T-helper 9 cell (primary cell): ENCODE results near the gene GABRG2.
"Not testable (repeated sequence)": the region's sequence is repeated elsewhere in the genome, so short reads cannot be mapped to it uniquely, and the experiment has no call there.

Source experiments
- DNase-seq: peaks from one replicate; pipeline ENCODE4 v3.0.0-alpha.2; 2020
- total RNA-seq, 2 donors: gene quantifications; one replicate each; lab custom pipeline; 2026; lab: John Stamatoyannopoulos, UW

Gene GABRG2
- total RNA-seq, result 0 to 0.28 reads per million in 2 donors

- DNase-seq, result no peak
These were observed at the start of gene GABRG2 for GRCh38 chr5:162067655-162068411. GABRG2 (plus strand) TSS chr5:162067773; CDS start chr5:162068000, 227 bp downstream.

DNA sequence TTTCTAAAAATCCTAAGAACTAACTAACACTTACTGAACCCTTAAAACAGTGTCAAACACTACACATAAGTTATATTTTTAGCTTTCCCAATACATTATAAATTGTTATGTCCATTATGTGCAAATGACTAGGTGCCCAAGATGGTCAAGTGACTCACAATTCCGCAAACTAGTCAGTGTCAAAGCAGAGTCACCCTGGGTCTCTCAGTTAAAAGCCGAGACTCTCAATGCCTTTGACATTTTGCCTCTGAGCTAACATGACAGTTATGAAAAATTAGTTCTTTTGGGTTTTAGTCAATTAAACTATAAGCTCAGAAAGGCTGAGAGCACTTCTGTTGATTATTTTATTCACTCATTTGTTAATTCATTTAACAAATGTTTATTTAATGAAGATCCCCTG lies 42.3 kb upstream of the GABRG2 start:
- no peak for DNase-seq

DNA sequence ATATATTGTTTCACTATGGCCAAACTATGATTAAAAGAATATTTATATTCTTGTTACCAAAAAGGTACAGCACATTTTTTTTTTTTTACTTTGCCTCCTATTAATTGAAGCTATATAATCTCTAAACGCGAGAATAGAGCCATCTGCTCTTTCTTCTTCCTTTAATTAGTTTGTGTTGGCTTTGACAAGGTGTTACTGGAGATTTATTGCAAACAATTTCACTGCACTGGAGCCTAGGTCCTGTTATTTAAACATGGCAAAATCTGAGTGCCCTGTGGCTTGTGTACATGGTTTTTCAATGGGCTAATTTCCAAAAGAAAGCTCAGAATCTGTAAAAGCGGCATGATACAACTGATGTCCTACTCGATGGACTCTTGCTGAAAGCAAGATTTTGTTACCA lies 40.8 kb upstream of the GABRG2 start:
- DNase-seq, result no peak

- no peak for DNase-seq
These were observed 30.1 kb upstream of the GABRG2 start for GRCh38 chr5:162037431-162037830.

- no peak for DNase-seq
These were observed 20.3 kb upstream of the GABRG2 start for GRCh38 chr5:162047279-162047678.

GRCh38 chr5:162052676-162053075 lies 14.9 kb upstream of the GABRG2 start:
- DNase-seq, result no peak

DNA sequence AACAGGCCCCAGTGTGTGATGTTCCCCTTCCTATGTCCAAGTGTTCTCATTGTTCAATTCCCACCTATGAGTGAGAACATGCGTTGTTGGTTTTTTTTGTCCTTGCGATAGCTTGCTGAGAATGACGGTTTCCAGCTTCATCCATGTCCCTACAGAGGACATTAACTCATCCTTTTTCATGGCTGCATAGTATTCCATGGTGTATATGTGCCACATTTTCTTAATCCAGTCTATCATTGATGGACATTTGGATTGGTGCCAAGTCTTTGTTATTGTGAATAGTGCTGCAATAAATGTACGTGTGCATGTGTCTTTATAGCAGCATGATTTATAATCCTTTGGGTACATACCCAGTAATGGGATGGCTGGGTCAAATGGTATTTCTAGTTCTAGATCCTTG lies 12.5 kb upstream of the GABRG2 start:
- DNase-seq, result not testable (repeated sequence)

DNA sequence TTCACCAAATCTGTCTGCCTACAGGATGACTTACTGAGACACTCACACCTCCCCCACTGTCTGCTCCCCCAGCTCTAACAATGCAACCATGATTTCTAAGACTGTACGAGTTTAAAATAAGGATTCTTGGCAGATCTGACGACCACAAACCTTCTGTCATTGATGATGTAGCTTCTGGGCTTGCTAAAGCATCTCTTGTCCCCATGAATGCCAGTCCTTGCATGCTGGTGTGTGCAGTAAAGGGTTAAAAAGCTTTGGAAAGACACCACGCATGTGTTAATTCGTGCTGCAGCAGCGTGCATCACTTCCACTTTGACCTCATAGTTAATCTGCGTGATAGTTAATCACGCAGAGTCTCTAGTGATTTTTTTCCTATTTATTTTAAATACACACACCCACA lies 411 bp upstream of the GABRG2 start:
- no peak for DNase-seq

DNA sequence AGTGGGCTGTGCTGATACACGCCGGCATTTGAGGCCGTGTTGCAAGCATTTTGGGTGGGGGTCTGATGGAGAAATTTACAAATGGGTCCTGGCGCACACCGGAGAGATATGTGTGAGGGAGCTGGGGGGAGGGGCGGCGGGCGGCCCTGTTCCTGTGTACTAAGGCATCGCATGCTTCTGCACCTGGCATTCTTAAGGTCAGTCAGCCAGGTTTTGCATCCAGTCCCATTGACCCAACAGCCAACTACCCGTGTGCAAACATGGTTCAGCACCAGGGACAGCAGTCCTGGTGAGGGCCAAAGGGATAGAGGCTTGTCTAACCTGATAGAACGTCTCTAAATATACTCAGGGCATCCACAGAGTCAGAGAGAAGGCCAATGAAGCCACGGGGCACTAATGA lies 839 bp downstream of the GABRG2 start:
- no peak for DNase-seq

DNA sequence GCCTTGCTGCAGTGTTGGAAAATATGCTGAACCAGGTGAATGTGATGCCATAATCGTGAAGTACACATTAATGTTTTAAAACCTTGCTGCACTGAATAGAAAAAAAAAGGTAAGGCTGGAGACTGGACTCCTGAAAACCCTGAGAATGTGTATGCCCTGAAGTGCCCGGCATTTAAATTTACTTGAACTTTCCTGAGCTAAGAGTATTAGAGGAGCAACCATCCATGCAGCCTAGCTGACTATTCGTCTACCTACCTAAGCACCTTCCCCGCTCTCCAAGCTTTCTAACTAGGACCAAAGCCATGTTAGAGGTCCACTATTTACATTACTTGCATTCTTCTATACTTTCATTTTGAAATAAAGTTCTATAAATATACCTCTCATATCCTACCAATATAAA lies 1.4 kb downstream of the GABRG2 start:
- DNase-seq, result no peak

GRCh38 chr5:162078805-162079204 lies 11.2 kb downstream of the GABRG2 start:
- DNase-seq, result no peak

GRCh38 chr5:162091336-162091735 lies 23.8 kb downstream of the GABRG2 start:
- DNase-seq, result no peak

GRCh38 chr5:162096448-162096847 lies 28.9 kb downstream of the GABRG2 start:
- DNase-seq, result no peak

GRCh38 chr5:162107591-162107990 lies 40.0 kb downstream of the GABRG2 start:
- no peak for DNase-seq

- DNase-seq, result no peak
These were observed 52.2 kb downstream of the GABRG2 start for GRCh38 chr5:162119801-162120200.

DNA sequence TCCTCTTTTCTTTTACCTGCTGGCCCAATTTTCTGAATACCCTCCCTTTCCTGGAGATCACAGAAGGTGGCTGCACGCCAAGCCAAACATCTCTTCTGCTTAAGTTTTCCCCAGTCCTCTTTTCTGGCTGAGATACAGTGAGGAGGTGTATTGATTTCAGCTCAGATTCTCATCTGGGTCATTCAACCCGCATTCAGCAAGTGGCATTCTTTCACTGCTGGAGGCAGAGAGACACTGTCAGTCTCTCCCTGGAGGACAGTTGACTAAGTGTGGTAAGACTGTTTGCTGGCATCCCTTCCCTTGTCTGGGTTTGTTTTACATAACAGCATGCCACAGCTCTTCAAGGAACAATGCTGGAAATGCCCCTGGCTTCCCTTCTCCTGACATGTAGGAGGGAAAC lies 60.5 kb downstream of the GABRG2 start:
- no peak for DNase-seq

DNA sequence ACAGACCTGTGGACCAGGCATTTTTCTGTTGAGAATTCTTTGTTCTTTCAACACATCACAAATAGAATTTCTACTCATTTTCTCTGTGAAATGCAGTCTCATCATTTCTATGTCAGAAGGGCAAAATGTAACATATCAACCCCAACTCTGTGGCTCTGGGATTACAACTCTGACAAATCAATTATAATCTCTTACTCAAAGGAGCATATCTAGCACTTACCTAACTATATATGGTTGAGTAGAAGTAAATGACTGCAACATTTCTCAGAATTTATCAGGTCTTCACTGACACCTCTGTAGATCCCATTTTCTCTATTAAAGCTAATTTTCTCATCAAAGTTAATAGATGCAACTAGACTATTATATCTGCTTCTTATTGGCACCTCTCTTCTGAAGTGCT lies 64.8 kb downstream of the GABRG2 start:
- no peak for DNase-seq

GRCh38 chr5:162139190-162139589 lies 71.6 kb downstream of the GABRG2 start:
- no peak for DNase-seq

- DNase-seq, result no peak
These were observed 86.7 kb downstream of the GABRG2 start for GRCh38 chr5:162154242-162154641.

DNA sequence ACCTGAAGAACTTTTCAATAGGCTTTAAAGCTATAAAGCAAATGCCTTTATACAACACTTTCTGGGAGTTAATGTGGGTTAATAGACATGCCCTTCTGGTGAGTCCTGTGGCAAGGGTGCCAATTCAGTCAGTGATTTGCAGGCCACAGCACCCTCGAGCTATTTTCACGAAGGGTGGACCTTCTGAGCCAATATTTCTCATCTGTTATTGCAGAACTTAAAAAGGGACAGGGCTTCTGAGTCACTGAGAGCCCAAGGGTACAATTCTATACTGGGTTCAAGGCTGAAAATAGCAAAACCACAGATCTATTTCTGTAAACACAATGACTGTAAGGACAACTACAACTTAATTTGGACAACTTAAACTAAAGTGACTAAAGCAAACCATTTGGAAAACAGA lies 92.8 kb downstream of the GABRG2 start:
- DNase-seq, result no peak

- no peak for DNase-seq
These were observed 96.1 kb downstream of the GABRG2 start for GRCh38 chr5:162163663-162164062.

- no peak for DNase-seq
These were observed 106.9 kb downstream of the GABRG2 start for GRCh38 chr5:162174358-162174974.

- no peak for DNase-seq
These were observed 119.8 kb downstream of the GABRG2 start for GRCh38 chr5:162187371-162187770.

DNA sequence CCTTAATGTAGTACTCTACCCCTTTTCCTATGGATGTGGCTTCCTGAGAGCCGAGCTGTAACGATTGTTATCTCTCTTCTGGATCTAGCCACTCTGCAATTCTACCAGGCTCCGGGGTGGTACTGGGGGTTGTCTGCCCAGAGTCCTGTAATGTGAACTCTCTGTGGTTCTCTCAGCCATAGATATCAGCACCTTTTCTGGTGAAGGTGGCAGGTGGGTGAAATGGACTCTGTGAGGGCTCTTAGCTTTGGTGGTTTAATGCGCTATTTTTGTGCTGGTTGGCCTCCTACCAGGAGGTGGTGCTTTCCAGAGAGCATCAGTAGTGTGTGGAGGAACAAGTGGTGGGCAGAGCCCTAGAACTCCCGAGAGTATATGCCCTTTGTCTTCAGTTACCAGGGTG lies 122.1 kb downstream of the GABRG2 start:
- DNase-seq, result no peak

DNA sequence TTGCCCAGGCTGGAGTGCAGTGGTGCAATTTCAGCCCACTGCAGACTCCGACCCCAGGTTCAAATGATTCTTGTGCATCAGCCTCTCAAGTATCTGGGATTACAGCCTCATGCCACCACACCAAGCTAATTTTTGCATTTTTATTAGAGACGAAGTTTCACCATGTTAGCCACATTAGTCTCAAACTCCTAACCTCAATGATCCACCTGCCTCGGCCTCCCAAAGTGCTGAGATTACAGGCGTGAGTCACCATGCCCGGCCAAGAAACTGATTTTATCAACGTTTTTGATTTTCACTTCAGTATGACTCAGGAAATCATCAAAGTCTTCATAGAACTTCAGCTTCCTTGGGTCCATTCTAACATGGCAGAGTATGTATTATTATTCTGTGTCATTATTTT lies 125.4 kb downstream of the GABRG2 start:
- no peak for DNase-seq
